Activated CD4-positive, alpha-beta memory T cell treated with anti-CD3 and anti-CD28 coated beads for 36 hours (primary cell): ENCODE data around the gene HACD4. TPM values are rescaled to one million over a fixed set of nuclear protein-coding genes. Genes with fewer than 3 reads are reported as not detected.

ENCODE experiments used
- CTCF ChIA-PET: fragments of 350-600 bp; sonication (Branson Sonifier 250); formaldehyde crosslinking; loops from one replicate; lab custom pipeline; 2021; ENCODE audit warnings: antibody characterized with exemption, inconsistent platforms; lab: Charles Lee
- POLR2A ChIA-PET: fragments of 350-600 bp; sonication (Branson Sonifier 250); formaldehyde crosslinking; loops from one replicate; lab custom pipeline; 2021; ENCODE audit warnings: antibody characterized with exemption; lab: Charles Lee
- DNase-seq: peaks from one replicate; pipeline ENCODE4 v3.0.0-alpha.2; 2020
- H3K27ac Mint-ChIP-seq: one replicate; pipeline ENCODE4 v1.8.0; 2021; ENCODE audit warnings: mixed read lengths
- H3K27me3 Mint-ChIP-seq: one replicate; pipeline ENCODE4 v1.8.0; 2021; ENCODE audit warnings: mixed read lengths
- H3K36me3 Mint-ChIP-seq: one replicate; pipeline ENCODE4 v1.8.0; 2021; ENCODE audit warnings: mixed read lengths
- H3K4me1 Mint-ChIP-seq: one replicate; pipeline ENCODE4 v1.8.0; 2021; ENCODE audit warnings: low read depth, mixed read lengths
- H3K4me3 Mint-ChIP-seq: one replicate; pipeline ENCODE4 v1.8.0; 2021; ENCODE audit warnings: mild to moderate bottlenecking, mixed read lengths
- H3K9me3 Mint-ChIP-seq: one replicate; pipeline ENCODE4 v1.8.0; 2021; ENCODE audit warnings: mixed read lengths
- intact Hi-C: fragments of 100-400 bp; cut with micrococcal nuclease; formaldehyde crosslinking; loops from one replicate; pipeline ENCODE4 v1.15.1; 2023
- total RNA-seq, 2 experiments: library from RNA; stranded (reverse); gene quantifications; one replicate each; pipeline ENCODE4 v1.2.3, GENCODE V29; 2021

Gene HACD4, protein sequence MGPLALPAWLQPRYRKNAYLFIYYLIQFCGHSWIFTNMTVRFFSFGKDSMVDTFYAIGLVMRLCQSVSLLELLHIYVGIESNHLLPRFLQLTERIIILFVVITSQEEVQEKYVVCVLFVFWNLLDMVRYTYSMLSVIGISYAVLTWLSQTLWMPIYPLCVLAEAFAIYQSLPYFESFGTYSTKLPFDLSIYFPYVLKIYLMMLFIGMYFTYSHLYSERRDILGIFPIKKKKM
- 1 to 10 TPM; 1.9 to 2.4 TPM for total RNA-seq

DNA sequence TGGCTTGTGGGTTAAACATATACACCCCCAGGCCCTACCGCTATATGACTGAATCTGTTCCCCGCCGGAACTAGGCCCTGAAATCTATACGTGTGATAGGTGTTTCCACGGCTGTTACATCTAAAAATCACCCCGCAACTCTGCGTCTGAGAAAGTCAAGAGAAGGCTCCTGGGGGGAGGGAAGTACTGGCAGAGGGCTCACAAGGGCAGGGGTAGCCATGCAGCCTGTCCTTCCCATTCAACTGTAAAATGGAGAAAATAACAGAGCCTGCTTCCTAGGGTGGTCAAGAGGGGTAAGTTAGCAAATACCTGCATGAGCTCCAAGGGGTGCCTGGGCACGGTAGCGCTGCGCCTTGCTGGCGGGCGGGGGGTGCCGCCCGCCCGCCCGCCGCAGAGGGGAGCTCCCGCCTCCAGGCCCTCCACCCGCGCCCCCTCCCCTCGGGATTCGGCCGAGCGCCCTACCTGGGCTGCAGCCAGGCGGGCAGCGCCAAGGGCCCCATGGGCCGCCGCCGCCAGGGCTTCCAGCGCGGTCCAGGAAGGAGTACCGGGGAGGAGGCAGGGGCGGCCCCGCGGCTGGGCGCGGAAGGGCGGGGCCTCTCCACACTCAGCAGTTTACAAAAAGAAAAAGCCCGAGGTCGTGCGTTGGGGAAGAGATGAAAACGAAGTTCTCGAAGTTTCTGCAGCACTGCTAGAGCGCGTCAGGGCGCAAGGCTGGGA, at the start of gene HACD4:
HACD4 (minus strand) TSS at position 550 of the 717 bp plus-strand sequence; CDS start at position 500, 50 bp downstream.
- Mint-ChIP-seq H3K4me1 (peaks cover 21% of the 10 kb centered on the region), H3K27me3 (no peaks in the 10 kb centered on the region), H3K4me3 (peak within 1 kb of the TSS; percentile 60), H3K27ac (peak within 1 kb of the TSS; percentile 66), H3K9me3 (no peaks in the 10 kb centered on the region), H3K36me3 (peaks cover 4% of the 10 kb centered on the region)
- ChIA-PET CTCF (interaction anchor here (0.6 to 1.2 kb wide), 4 partner anchors 31 to 346 kb away, joined by 3 to 4 read pairs (median 3); no protein-coding TSS in a partner anchor), POLR2A (interaction anchor here (0.8 to 2.4 kb wide), 6 partner anchors 31 to 409 kb away, joined by 3 to 14 read pairs (median 5); partner anchors contain the start of genes FOCAD and MLLT3)
- intact Hi-C loops: loop anchor here (1.0 to 10.0 kb wide), 8 partner anchors 51 to 1054 kb away; partner anchors contain the start of gene KLHL9
- peak; percentile 77 for DNase-seq

DNA sequence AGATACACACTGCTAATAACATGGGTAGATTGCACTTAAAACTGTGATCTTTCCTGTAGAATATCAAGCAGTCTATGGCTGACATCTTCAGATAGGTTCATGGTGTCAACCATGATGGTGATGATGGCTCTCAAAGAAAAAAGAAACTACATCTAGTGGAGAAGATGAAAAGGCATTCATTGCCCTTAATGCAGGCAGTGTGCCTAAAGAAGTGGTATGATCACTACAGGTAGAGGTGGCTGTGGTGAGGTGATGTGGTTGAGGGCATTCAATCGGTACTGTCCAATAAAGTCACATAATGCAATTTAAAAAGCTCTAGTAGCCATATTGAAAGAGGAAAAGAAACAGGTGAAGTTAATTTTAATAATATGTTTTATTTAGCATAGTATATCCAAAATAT, 49.4 kb upstream of the HACD4 start:
- H3K27ac Mint-ChIP-seq: no peak overlapping the region
- POLR2A ChIA-PET: no interaction called here
- H3K27me3 Mint-ChIP-seq: no peaks in the 10 kb centered on the region
- CTCF ChIA-PET: interaction anchor here (1.1 to 1.5 kb wide), 2 partner anchors 30 to 724 kb away, joined by 4 to 10 read pairs; no protein-coding TSS in a partner anchor
- H3K36me3 Mint-ChIP-seq: peaks cover 2% of the 10 kb centered on the region
- DNase-seq: no peak
- intact Hi-C loops: loop anchor here (5.0 kb wide), 1 partner anchor 48 kb away; the partner anchor contains the start of gene HACD4
- H3K9me3 Mint-ChIP-seq: no peaks in the 10 kb centered on the region
- H3K4me1 Mint-ChIP-seq: peaks cover 21% of the 10 kb centered on the region
- H3K4me3 Mint-ChIP-seq: no peak overlapping the region

DNA sequence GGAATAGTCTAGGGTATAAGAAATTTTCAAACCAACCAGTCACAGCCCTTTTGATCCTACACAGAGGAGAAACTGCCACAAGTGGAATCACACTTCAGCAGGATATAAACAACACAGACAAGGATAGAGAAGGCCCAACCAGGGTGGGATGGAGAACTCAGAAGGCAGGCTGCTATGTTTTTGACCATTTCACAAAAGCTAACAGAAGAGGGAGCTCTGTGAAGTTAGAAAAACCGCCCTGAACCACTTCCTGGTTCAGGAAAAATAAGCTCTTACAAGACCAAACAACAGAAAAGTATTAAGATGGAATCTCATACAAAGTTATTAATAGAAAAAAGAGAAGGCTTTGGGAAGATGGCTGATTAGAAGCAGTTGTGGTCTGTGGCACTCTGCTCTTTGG, 47.3 kb upstream of the HACD4 start:
- Mint-ChIP-seq H3K27me3 (peaks cover 2% of the 10 kb centered on the region), H3K9me3 (no peaks in the 10 kb centered on the region), H3K4me1 (peaks cover 21% of the 10 kb centered on the region), H3K4me3 (no peak overlapping the region), H3K27ac (no peak overlapping the region), H3K36me3 (no peaks in the 10 kb centered on the region)
- POLR2A ChIA-PET: no interaction called here
- CTCF ChIA-PET: interaction anchor here (0.6 to 5.4 kb wide), 12 partner anchors 9 to 211 kb away, joined by 3 to 64 read pairs (median 3); no protein-coding TSS in a partner anchor
- no peak for DNase-seq
- intact Hi-C loops: loop anchor here (2.0 kb wide), 1 partner anchor 32 kb away; no protein-coding TSS in a partner anchor

DNA sequence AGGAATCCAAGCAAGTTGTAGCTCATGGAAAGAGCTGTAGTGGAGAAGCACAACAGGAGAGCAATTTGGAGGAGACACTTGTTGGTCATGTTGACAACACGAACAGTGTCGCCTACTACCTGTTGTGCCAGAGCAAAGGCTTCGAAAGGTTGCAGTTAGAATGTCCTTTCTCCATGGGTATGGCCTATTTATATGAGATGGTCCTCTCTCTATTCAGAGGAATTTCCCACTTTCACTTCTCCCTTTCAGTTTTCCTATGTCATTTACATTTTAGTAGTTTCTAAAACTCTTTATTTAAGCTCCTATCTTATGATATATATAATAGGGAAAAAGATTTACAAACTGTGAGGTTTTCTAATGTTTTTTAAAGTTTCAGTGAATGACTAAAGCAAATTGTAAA, 46.3 kb upstream of the HACD4 start, which contains the start of gene IFNB1:
IFNB1 (minus strand) TSS at position 162 of the 400 bp plus-strand sequence; CDS start at position 89, 73 bp downstream.
- ChIA-PET CTCF (interaction anchor here (0.7 to 5.4 kb wide), 4 partner anchors 9 to 33 kb away, joined by 3 to 64 read pairs (median 6); no protein-coding TSS in a partner anchor), POLR2A (no interaction called here)
- no peak within 1 kb of the TSS for H3K4me3 Mint-ChIP-seq
- intact Hi-C loops: loop anchor here (2.0 kb wide), 1 partner anchor 33 kb away; no protein-coding TSS in a partner anchor
- H3K27ac Mint-ChIP-seq: no peak within 1 kb of the TSS
- H3K4me1 Mint-ChIP-seq: peaks cover 19% of the 10 kb centered on the region
- no peak for DNase-seq
- no peaks in the 10 kb centered on the region for H3K36me3 Mint-ChIP-seq
- no peaks in the 10 kb centered on the region for H3K9me3 Mint-ChIP-seq
- peaks cover 2% of the 10 kb centered on the region for H3K27me3 Mint-ChIP-seq

DNA sequence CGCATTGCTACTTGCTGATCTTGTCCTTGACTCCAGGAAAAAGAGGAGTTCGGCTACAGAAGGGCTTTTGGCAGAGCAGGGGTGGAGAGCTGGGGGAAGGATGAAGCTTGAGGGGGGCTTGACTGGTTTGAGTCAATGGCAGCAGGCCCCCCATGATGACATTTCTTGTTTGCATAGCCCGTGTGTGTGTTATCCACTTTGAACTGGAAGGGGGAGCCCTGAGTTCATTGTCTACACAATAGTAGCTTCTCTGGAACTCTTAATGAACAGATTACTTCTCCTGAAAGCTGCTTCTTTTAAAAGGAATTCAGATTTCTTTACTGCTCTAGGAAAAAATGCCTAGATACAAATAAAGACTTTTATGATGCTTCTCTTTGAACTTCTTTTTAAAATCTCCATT, 44.0 kb upstream of the HACD4 start:
- ChIA-PET POLR2A (no interaction called here), CTCF (interaction anchor here (0.6 to 5.4 kb wide), 2 partner anchors 35 to 45 kb away, joined by 3 to 64 read pairs; no protein-coding TSS in a partner anchor)
- no peaks in the 10 kb centered on the region for H3K9me3 Mint-ChIP-seq
- no peak overlapping the region for H3K27ac Mint-ChIP-seq
- H3K4me1 Mint-ChIP-seq: peaks cover 5% of the 10 kb centered on the region
- DNase-seq: no peak
- no peaks in the 10 kb centered on the region for H3K36me3 Mint-ChIP-seq
- peaks cover 2% of the 10 kb centered on the region for H3K27me3 Mint-ChIP-seq
- no peak overlapping the region for H3K4me3 Mint-ChIP-seq
- intact Hi-C loops: no loop called here

DNA sequence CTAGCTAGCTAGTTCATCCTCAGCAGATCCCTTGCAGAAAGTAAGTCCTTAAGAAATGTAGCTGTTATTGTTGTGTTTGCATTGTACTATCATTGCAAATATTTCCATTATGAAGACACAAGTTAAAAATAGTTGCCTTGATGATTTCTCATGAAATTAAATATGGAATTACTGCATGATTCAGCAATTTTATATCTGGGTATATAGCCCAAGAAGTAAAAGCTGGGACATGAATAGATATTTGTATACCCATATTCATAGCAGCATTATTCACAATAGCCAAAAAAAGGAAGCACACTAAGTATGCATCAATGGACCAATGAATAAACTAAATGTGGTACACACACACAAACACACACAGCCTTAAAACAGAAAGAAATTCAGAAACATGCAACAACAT, 39.5 kb upstream of the HACD4 start:
- Mint-ChIP-seq H3K27me3 (peaks cover 2% of the 10 kb centered on the region), H3K27ac (no peak overlapping the region), H3K4me1 (no peaks in the 10 kb centered on the region), H3K9me3 (no peaks in the 10 kb centered on the region), H3K4me3 (no peak overlapping the region), H3K36me3 (no peaks in the 10 kb centered on the region)
- no peak for DNase-seq
- ChIA-PET POLR2A (no interaction called here), CTCF (no interaction called here)
- intact Hi-C loops: no loop called here

DNA sequence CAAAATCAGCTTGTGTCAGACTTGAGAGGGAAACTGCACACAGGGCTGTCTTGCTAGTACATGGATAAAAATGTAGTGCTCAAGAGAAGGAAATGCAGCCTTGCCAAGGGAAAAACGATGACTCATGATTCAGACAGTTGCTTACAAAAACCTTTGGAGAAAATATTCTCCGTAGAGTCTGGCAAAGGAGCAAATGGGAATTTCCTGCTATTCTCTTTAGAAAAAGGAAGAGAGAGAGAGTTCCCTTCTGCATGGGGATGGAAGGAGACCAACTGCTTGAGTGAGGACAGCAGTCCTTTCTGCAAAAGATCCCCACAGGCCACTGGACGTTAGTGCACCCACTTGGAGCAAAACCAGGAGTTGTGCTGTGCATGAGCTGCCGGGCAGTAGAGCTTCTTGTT, 38.7 kb upstream of the HACD4 start:
- Mint-ChIP-seq H3K4me3 (no peak overlapping the region), H3K27ac (no peak overlapping the region), H3K36me3 (no peaks in the 10 kb centered on the region), H3K27me3 (peaks cover 2% of the 10 kb centered on the region), H3K9me3 (no peaks in the 10 kb centered on the region), H3K4me1 (no peaks in the 10 kb centered on the region)
- DNase-seq: no peak
- ChIA-PET POLR2A (no interaction called here), CTCF (interaction anchor here (0.6 kb wide), 1 partner anchor 17 kb away, joined by 3 read pairs; no protein-coding TSS in a partner anchor)
- intact Hi-C loops: no loop called here

DNA sequence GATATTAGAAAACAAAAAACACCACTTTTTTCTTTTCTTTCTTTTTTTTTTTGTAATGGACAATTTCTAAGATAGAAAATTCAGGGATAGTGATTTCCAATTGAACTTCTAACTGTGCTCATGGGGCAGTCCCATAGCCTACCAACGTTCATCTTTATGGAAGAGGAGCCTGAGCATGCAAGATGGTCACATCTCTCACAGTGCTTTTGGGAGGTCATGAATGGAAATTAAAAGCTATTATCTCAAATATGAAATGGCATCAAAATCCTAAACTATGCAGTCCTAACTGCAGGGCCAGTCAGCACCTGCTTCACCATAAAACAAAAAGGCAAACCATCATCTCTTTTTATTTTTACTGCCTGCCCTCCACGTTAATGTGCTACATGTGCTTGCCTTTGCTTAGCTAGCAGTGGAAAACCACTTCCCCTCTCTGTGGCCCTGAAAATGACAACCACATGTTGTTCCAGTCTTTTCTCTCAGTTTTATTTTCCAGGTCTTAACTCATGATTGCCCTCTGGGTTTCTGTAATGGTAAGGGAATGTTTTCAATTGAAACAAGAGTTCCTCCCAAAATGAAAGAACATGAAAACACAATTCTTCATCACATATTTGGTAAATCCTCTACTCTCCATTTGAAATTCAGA, 29.6 kb upstream of the HACD4 start:
- H3K27me3 Mint-ChIP-seq: no peaks in the 10 kb centered on the region
- no peaks in the 10 kb centered on the region for H3K9me3 Mint-ChIP-seq
- intact Hi-C loops: no loop called here
- H3K4me1 Mint-ChIP-seq: peaks cover 11% of the 10 kb centered on the region
- DNase-seq: peak; percentile 13
- H3K27ac Mint-ChIP-seq: no peak overlapping the region
- H3K4me3 Mint-ChIP-seq: no peak overlapping the region
- no peaks in the 10 kb centered on the region for H3K36me3 Mint-ChIP-seq
- CTCF ChIA-PET: interaction anchor here (0.7 to 1.8 kb wide), 2 partner anchors 11 to 453 kb away, joined by 3 to 6 read pairs; no protein-coding TSS in a partner anchor
- POLR2A ChIA-PET: no interaction called here

DNA sequence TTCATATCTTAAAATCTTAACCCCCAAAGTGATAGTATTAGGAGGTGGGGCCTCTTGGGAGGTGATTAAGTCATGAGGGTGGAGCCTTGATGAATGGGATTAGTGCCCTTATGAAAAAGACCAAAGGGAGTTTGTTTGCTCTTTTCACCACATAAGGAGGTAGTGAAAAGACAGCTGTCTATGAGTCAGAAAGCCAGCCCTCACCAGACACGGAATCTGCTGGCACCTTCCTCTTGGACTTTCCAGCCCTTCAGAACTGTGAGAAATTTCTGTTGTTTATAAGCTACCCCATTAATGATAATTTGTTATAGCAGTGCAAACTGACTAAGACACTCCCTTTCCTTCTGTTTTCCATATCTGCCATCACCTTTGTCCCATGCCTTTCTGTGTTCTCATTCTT, 25.5 kb upstream of the HACD4 start:
- DNase-seq: no peak
- ChIA-PET CTCF (no interaction called here), POLR2A (no interaction called here)
- intact Hi-C loops: no loop called here
- Mint-ChIP-seq H3K27ac (no peak overlapping the region), H3K4me1 (peaks cover 11% of the 10 kb centered on the region), H3K9me3 (no peaks in the 10 kb centered on the region), H3K36me3 (no peaks in the 10 kb centered on the region), H3K4me3 (no peak overlapping the region), H3K27me3 (no peaks in the 10 kb centered on the region)

DNA sequence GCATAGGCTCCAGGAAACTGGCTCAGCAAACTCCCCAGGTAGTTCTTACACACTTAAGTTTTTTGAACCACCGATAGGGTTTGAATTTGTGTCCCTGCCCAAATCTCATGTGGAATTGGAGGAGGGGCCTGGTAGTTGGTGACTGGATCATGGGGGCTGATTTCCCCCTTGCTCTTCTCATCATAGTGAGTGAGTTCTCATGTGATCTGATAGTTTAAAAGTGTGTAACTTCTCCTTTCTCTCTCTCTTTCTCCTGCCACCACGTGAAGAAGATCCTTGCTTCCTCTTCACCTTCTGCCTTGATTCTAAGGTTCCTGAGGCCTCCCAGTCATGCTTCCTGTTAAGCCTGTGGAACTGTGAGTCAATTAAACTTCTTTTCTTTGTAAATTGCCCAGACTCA, 22.4 kb upstream of the HACD4 start:
- Mint-ChIP-seq H3K4me1 (no peaks in the 10 kb centered on the region), H3K36me3 (no peaks in the 10 kb centered on the region), H3K27ac (no peak overlapping the region), H3K27me3 (no peaks in the 10 kb centered on the region), H3K4me3 (no peak overlapping the region), H3K9me3 (no peaks in the 10 kb centered on the region)
- ChIA-PET POLR2A (no interaction called here), CTCF (no interaction called here)
- DNase-seq: no peak
- intact Hi-C loops: no loop called here

DNA sequence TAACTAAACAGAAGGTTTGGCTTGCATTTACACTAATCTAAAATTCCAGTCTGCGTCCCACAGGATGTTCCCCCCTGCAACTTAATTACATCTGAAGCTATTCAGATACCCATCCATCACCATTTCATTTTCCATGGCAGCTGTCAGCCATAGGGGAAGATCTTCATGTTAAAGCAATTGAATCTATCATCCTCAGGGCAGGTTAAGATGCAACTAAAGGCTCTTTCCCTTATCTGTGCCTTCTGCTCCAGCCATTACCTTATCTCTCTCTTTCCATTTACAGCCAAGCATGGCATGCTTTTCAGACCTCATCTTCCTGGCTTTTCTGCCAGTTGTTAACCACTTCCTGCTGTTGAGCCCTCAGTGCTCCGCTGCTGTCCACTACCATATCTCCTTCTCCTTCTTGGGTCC, 15.8 kb upstream of the HACD4 start:
- no peaks in the 10 kb centered on the region for H3K9me3 Mint-ChIP-seq
- no peaks in the 10 kb centered on the region for H3K36me3 Mint-ChIP-seq
- H3K27me3 Mint-ChIP-seq: no peaks in the 10 kb centered on the region
- no peak for DNase-seq
- ChIA-PET CTCF (no interaction called here), POLR2A (no interaction called here)
- no peak overlapping the region for H3K4me3 Mint-ChIP-seq
- intact Hi-C loops: no loop called here
- H3K4me1 Mint-ChIP-seq: no peaks in the 10 kb centered on the region
- no peak overlapping the region for H3K27ac Mint-ChIP-seq
